NCI-H2107 treated with DMSO at 0.1 percent for 48 hours (cell line): ENCODE results near the gene C1GALT1.
A peak's percentile ranks its signal among the peaks of the same experiment; 100 is the strongest.

Experiments used
- DNase-seq: peaks from one replicate; lab custom pipeline; 2025; ENCODE audit not compliant: unreplicated experiment; lab: John Stamatoyannopoulos, UW

Gene C1GALT1

GRCh38 chr7:7265081-7266075 lies 83.0 kb downstream of the C1GALT1 start:
- DNase-seq: peak; percentile 64

- no peak for DNase-seq
These were observed 84.0 kb downstream of the C1GALT1 start for GRCh38 chr7:7266257-7266881.

GRCh38 chr7:7271094-7271874 lies 88.9 kb downstream of the C1GALT1 start:
- peak; percentile 89 for DNase-seq

GRCh38 chr7:7272294-7272693 lies 90.0 kb downstream of the C1GALT1 start:
- DNase-seq: no peak

- no peak for DNase-seq
These were observed 92.4 kb downstream of the C1GALT1 start for GRCh38 chr7:7274782-7275181.

GRCh38 chr7:7276161-7276560 lies 93.8 kb downstream of the C1GALT1 start:
- peak; percentile 12 for DNase-seq

- no peak for DNase-seq
These were observed 108.2 kb downstream of the C1GALT1 start for GRCh38 chr7:7290429-7291122.

- DNase-seq: no peak
These were observed 109.7 kb downstream of the C1GALT1 start for GRCh38 chr7:7292085-7292484.

- DNase-seq: no peak
These were observed 110.3 kb downstream of the C1GALT1 start for GRCh38 chr7:7292608-7293007.

- DNase-seq: no peak
These were observed 110.7 kb downstream of the C1GALT1 start for GRCh38 chr7:7293092-7293491.

GRCh38 chr7:7294911-7295310 lies 112.6 kb downstream of the C1GALT1 start:
- no peak for DNase-seq
